GM12801 (cell line): ENCODE results near the gene OR6J1.

Experiments used
- TF ChIP-seq, protein P1 (sequence below): IDR thresholded peaks from one replicate; pipeline ENCODE4 v1.5.1; 2011; ENCODE audit warnings: control low read depth; ENCODE audit not compliant: insufficient read length; ENCODE audit errors: extremely low read depth

Gene OR6J1

DNA sequence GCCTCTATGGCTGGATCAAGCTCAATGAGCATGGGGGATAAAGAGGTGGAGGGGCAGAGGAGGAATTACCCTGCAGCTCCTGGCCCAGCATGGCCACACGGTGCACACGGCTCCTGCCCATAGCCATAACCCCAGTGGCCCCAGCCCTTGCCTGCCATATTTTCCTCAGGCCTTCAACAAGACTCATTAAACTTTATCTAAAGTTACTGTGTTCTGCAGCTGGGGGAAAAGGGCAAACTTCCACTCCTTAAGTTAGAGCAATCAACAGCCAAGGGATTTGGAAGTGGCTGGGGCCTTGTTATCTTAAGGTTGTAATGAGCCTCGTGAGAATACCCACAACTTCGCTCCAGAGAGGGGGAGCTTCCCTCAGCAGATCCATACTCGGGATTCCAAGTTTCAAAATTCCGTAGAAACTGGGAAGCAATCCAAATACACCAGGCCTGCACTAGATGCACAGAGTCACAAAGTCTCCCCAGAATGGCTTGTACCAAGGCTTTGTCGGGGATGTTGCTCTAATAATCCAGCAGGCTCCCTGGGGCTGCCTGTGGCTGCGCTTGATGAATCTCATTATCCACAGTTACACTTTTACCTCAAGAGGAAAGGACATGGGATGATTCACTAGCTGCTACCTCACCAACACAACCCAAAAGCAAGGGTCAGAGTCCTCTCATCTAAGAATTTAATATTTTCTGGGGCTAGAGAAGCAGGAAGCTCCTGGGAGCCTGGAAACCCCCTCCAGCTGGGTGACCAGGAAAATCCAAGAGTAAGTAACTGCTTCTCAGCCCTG is 13.0 kb upstream of the OR6J1 start:
- TF ChIP-seq, protein P1, sequence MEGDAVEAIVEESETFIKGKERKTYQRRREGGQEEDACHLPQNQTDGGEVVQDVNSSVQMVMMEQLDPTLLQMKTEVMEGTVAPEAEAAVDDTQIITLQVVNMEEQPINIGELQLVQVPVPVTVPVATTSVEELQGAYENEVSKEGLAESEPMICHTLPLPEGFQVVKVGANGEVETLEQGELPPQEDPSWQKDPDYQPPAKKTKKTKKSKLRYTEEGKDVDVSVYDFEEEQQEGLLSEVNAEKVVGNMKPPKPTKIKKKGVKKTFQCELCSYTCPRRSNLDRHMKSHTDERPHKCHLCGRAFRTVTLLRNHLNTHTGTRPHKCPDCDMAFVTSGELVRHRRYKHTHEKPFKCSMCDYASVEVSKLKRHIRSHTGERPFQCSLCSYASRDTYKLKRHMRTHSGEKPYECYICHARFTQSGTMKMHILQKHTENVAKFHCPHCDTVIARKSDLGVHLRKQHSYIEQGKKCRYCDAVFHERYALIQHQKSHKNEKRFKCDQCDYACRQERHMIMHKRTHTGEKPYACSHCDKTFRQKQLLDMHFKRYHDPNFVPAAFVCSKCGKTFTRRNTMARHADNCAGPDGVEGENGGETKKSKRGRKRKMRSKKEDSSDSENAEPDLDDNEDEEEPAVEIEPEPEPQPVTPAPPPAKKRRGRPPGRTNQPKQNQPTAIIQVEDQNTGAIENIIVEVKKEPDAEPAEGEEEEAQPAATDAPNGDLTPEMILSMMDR, result no peak

DNA sequence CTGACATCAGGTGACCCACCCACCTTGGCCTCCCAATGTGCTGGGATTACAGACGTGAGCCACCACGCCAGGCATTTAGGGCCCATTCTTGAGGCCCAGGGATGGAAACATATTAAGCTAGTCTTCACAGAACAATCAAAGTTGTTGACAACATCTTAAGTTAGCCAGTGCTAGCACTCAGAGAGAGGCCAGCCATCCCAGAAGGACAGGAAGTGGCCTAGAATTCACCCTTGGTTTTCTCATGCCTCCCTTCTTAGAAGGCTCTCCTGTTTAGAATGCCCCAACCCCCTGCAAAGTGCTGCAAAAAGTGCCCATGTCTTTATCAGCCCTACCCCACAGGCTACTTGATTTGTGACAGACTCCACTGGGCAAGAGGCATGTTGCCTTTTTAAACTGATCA is 12.1 kb upstream of the OR6J1 start:
- TF ChIP-seq, protein P1, result no peak

DNA sequence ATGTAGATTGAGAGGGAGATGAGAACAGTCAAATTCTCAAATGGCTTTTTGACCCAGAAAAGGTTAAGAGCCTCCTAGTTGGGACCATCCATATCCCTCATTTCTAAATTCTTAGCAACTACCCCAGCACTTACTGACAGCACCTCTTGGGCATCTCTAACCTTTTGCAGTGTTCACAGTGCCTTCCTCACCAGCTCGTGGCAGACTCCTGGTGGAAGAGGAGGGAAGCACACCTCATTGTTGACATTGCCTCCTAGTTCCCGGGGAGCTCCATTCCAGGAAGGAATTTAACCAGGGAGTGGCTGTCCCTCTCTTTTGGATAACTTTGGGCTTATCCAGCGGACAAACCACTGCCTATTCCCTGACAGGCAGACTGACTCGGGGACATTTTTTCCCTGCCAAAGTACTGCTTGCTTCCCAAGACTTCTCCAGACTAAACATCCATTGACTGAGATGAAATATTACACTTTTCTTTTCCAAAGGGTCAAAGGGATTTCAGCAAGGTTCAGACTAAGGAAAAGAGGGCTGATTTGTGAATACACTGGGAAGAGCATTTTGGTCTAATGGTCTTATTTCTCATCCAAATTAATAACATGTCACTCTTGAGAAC is 9.0 kb upstream of the OR6J1 start:
- TF ChIP-seq, protein P1, result no peak

DNA sequence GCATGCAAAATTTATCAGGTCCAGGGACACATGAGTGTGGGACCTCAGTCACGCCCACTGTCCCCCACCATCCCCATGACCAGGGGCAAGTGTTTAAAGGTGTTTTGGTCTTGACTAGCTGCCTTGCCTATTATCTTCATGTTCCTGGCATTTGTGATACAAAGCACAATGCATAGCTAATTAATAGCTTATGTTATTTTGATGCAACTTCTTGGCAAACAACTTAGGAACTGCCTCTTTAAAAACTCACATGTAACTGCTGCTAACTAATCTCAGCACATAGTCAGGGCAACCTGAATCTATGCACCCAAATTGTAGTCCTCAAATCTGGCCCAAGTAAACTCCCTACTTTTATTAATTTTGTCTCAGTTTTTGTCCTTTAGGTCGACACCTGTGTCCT is 7.4 kb upstream of the OR6J1 start:
- TF ChIP-seq, protein P1, result no peak

DNA sequence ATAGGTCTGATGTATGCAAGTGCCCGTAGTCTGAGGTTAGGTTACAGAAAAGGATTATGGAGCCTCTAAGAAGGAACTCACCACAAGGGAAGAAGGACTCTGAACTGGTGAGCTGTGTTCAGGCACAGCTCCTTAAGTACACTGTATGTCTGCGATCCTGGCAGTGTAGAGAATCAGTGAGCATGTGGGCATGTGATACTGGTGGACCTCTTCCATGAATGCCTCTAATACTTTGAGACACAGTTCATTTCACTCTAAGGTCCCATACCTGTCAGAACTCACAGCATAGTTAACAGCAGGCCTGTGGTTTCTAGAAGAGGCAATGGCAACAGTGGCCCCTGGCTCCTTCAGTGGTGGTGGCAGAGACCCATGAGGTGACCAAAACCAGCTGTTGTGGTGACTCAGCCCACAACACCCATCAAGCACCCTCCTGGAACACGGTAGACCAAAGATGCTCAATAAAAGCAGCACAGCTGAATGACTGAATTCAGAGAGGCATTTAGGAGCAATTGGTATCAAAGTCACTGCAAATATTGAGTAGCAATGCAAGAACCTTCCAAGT is 6.9 kb upstream of the OR6J1 start:
- TF ChIP-seq, protein P1, result no peak

DNA sequence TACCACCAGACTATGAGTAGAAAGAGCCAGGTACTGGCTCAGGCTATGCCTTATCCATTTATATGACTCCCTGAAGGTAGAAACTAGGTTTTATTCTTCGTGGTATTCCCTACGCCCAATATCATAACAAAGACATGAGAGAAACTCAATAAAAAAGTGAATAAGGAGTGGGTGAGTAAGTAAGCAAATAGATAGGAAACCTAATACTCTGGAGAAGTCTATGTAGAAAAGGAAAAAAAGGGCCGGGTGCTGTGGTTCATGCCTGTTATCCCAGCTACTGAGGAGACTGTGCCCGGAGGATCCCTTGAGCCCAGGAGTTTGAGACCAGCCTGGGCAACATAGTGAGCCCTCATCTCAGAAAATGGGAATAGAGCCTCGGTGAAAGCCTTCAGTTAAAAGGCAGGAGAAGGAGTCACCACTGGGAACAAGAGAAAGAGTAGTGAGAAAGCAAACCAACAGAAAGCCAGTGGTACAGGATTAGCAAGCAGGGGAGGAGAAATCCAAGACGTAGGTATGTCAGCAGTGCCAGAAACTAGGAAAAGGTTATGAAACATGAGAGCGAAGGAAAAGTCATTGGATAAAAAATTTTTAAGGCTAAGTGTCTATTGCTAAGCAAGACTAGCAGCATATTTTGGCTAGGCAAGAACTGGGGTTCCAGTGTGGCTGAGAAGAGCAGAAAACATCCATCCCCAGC is 6.0 kb upstream of the OR6J1 start:
- TF ChIP-seq, protein P1, result no peak

DNA sequence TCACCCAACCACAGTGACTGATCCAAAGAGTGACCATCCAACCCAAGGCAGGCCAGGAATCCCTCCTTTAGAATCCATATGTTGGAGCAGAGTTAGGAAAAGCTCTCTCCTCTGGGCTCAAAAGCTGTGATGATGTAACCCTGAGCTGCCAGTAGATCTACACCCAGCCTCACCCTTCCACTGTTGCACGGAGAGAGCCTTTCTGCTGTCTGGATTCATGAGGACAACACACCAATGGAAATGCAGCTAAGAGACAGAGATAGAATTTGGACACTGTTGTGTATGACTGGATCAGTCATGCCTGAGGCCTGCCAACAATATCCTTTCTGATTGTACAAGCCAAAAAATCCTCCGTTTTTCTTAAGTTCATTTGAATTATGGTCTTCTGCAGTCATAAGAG is 4.4 kb upstream of the OR6J1 start:
- TF ChIP-seq, protein P1, result no peak
